IPS-18c (cell line): ENCODE results near the gene USP37.

ENCODE experiments used
- H3K4me3 ChIP-seq: 2 replicates; pipeline ENCODE4 v1.7.0; 2013; ENCODE audit warnings: low read depth, mild to moderate bottlenecking, low read length, moderate library complexity; ENCODE audit not compliant: insufficient read depth
- H3K9me3 ChIP-seq: one replicate; pipeline ENCODE4 v1.6.1; 2013; ENCODE audit warnings: mild to moderate bottlenecking, low read length, moderate library complexity; ENCODE audit not compliant: control insufficient read depth, insufficient read depth

The USP37 gene

DNA sequence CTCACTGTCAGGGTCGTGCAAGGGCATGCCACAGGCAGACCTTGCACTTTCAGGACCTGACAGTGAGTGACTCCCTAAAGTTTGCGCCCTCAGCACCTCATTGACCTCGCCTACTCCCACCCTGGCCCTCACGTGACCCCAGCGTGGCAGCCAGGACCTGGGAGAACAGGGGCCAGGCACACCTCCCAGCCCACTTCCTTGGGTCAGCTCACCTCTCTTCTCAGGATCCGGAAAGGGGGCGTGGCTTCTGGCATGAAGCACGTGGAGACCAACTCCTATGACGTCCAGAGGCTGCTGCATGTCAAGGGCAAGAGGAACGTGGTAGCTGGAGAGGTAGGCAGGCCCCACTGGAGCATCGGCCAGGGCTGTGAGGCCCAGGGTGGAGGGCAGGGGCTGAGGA, 140.4 kb downstream of the USP37 start:
- Histone ChIP-seq H3K9me3 (no peaks in the 10 kb centered on the region), H3K4me3 (no peak overlapping the region)

DNA sequence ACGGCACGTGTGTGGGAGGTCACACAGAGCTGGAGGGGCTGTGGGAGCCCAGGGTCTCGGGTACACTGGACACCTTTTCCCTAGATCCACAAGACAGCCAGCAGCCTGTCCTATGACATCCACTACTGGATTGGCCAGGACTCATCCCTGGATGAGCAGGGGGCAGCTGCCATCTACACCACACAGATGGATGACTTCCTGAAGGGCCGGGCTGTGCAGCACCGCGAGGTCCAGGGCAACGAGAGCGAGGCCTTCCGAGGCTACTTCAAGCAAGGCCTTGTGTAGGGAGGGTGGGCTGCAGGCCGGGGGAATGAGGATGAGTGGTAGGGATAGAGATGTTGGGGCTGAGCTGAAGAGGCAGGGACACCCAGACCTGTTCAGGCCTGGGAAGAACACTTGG, 142.6 kb downstream of the USP37 start:
- H3K9me3 ChIP-seq = no peaks in the 10 kb centered on the region
- no peak overlapping the region for H3K4me3 ChIP-seq

GRCh38 chr2:218423584-218423983, 144.6 kb downstream of the USP37 start:
- no peaks in the 10 kb centered on the region for H3K9me3 ChIP-seq
- H3K4me3 ChIP-seq = no peak overlapping the region

DNA sequence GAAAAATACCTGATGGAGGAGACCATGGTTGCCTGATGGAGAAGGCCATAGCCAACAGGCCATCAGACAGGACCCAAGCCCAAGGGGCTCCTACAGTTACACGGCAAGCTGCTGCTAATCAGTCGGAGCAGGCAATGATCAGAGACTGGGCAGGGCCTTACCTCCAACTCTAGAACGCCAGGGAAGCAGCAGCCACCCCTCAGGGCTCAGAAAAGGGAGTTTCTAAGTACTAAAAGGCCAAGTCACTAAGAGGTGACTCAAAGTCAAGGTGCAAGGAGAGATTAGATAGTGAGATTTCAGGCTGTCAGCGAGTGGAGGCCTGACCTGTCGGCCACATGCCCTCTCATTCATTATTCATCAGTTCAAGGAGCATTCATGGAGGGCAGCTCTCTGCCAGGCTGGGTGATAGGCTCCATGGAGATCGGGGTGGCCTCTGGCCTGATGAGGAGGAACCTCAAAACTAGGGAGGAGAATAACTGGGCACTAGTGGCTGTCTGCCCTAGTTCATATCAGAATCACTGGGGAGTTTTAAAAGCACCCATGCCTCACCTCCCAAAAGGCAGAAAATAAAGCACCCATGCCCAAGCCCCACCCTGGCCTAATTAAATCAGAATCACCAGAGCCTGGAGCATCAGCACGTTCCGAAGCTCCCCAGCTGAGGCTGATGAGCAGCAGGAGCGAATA, 145.6 kb downstream of the USP37 start:
- Histone ChIP-seq H3K9me3 (no peaks in the 10 kb centered on the region), H3K4me3 (no peak overlapping the region)

GRCh38 chr2:218421027-218421426, 147.1 kb downstream of the USP37 start:
- Histone ChIP-seq H3K4me3 (no peak overlapping the region), H3K9me3 (no peaks in the 10 kb centered on the region)

DNA sequence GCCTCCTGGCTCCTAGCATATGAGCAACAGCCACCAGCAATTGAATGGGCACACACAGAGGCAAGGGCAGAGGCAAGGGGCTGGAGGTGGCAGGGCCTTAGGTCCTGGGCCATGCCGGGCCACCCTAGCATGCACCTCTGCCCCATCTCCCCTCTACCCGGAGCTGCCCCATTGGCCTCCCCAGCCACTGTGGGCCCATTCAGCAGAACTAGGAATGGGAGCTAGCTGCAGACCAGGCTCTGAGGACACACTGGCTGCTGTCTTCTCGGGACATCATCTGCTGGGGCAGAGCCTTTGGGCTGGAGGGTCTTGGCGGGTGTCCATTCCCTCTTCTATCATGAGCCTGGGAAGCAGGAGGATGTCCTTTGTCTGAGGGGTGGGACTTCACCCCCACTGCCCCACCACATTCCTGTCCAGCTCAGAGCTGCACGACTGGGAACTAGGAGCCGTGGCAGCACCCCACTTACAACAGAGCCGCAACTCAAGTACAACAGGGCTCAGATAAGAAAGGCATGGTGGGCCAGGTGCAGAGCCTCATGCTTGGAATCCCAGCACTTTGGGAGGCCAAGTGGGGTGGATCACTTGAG, 148.4 kb downstream of the USP37 start:
- Histone ChIP-seq H3K4me3 (no peak overlapping the region), H3K9me3 (no peaks in the 10 kb centered on the region)

DNA sequence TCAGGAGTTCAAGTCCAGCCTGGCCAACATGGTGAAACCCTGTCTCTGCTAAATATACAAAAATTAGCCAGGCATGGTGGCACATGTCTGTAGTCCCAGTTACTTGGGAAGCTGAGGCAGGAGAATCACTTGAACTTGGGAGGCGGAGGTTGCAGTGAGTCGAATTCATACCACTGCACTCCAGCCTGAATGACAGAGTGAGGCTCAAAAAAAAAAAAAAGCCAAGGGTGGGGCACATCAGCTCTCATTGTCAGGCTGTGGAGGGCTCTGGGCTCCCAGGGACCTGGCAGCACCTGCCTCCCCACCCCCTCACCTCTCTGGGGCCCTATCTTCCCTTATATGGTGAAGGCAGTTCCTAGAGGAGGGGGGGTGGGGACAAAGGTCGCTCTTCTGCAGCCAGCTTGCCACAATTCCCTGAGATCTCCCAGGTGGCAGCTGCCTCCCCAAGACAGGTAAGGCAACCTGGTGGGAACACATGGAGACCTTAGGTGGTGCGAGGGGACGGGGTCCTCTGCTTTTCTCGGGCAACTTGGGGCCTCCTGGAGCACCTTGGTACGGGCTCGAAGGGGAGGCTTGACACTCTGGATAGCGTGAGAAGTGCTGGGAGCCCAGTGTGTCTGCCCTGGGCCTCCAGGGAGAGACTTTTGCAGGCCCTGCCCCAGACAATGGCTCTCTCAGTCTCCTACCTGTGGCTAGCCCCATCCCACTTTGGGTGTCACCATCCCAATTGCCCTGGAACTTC, 149.3 kb downstream of the USP37 start, which contains the start of gene VIL1:
Gene VIL1 (plus strand): TSS at position 407 of the 742 bp plus-strand sequence. CDS start 4,656 bp downstream, outside the sequence.
- Histone ChIP-seq H3K9me3 (no peaks in the 10 kb centered on the region), H3K4me3 (no peak within 1 kb of the TSS)

- no peaks in the 10 kb centered on the region for H3K9me3 ChIP-seq
Observed at GRCh38 chr2:218418321-218418716, 149.8 kb downstream of the USP37 start.

GRCh38 chr2:218407717-218408116, 160.4 kb downstream of the USP37 start:
- Histone ChIP-seq H3K9me3 (no peaks in the 10 kb centered on the region), H3K4me3 (no peak overlapping the region)

More at GRCh38 chr2:218418321-218418716, 149.8 kb downstream of the USP37 start:
- no peak overlapping the region for H3K4me3 ChIP-seq

DNA sequence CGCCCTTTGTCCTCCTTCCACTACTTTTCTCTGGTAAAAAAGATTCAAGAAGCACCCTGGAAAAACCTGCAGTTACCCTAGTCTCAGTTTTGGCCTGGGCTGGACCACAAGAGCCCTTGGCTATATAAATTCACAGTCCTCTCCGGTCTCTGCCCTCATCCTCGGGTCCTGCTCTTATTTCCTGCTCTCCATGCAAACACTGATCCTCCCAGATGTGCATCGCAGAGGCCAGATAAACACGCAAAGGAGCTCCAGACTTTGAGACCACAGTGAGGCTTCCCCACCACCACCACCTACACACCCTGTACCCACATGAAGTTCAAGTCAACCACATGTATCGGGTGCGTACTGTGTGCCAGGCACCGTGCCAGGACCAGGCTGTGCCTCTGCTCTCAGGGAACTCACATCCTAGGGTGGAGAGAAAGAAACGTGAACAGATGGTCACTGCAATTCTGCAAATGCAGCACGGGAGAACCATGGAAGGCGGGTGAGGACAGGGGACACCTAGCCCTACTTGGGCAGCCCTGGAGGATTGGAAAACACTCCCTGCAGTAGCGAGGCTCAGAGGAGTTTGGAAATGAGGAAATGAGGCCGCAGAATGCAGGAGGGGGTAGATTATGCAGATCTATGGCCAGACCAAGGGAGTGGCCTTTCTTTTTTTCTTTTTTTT, 161.1 kb downstream of the USP37 start:
- peak overlapping the region; percentile 54 for H3K4me3 ChIP-seq
- no peaks in the 10 kb centered on the region for H3K9me3 ChIP-seq

GRCh38 chr2:218406209-218406948, 161.8 kb downstream of the USP37 start:
- H3K9me3 ChIP-seq = no peaks in the 10 kb centered on the region
- H3K4me3 ChIP-seq = peak overlapping the region; percentile 60

- Histone ChIP-seq H3K4me3 (peak overlapping the region; percentile 60), H3K9me3 (no peaks in the 10 kb centered on the region)
Observed at GRCh38 chr2:218405746-218406208, 162.4 kb downstream of the USP37 start.

GRCh38 chr2:218405086-218405745, 162.9 kb downstream of the USP37 start:
- peak overlapping the region; percentile 60; the same call in 1 of the 2 replicates for H3K4me3 ChIP-seq
- H3K9me3 ChIP-seq = no peaks in the 10 kb centered on the region

DNA sequence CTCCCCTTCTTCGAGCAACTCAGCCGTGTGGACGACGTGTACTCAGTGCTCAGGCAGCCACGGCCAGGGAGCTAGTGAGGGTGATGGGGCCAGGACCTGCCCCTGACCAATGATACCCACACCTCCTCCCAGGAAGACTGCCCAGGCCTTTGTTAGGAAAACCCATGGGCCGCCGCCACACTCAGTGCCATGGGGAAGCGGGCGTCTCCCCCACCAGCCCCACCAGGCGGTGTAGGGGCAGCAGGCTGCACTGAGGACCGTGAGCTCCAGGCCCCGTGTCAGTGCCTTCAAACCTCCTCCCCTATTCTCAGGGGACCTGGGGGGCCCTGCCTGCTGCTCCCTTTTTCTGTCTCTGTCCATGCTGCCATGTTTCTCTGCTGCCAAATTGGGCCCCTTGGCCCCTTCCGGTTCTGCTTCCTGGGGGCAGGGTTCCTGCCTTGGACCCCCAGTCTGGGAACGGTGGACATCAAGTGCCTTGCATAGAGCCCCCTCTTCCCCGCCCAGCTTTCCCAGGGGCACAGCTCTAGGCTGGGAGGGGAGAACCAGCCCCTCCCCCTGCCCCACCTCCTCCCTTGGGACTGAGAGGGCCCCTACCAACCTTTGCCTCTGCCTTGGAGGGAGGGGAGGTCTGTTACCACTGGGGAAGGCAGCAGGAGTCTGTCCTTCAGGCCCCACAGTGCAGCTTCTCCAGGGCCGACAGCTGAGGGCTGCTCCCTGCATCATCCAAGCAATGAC, 163.6 kb downstream of the USP37 start:
- Histone ChIP-seq H3K9me3 (no peaks in the 10 kb centered on the region), H3K4me3 (no peak overlapping the region; the same call in 1 of the 2 replicates)

GRCh38 chr2:218403810-218404209, 164.3 kb downstream of the USP37 start:
- H3K4me3 ChIP-seq = no peak overlapping the region

DNA sequence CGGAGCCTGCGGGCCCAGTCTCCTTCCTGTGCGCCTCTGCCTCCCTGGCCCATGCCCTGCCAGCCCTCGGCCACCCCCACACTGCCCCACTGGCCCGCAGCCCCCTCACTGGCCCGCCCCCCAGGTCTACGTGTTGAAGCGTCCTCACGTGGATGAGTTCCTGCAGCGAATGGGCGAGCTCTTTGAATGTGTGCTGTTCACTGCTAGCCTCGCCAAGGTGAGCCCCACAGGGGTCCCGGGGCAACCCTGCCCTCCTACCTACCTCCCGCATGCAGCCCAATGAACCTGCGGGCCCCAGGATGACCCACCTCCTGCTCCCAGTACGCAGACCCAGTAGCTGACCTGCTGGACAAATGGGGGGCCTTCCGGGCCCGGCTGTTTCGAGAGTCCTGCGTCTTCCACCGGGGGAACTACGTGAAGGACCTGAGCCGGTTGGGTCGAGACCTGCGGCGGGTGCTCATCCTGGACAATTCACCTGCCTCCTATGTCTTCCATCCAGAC, 165.2 kb downstream of the USP37 start:
- no peak overlapping the region for H3K4me3 ChIP-seq
- H3K9me3 ChIP-seq = no peaks in the 10 kb centered on the region

More at GRCh38 chr2:218403810-218404209, 164.3 kb downstream of the USP37 start:
- no peaks in the 10 kb centered on the region for H3K9me3 ChIP-seq
